WTC11 (cell line): ENCODE measurements around the gene DISC1. TPM values are rescaled to one million over a fixed set of nuclear protein-coding genes. Genes with fewer than 3 reads are reported as not detected.

Source experiments
- ATAC-seq: fragments of 200-7000 bp; cut with Tn5 transposase; 2 replicates; pipeline ENCODE4 v1.10.0; 2021; ENCODE audit warnings: mild to moderate bottlenecking, moderate library complexity
- CTCF ChIA-PET: fragments of 300-600 bp; sonication (Branson Sonifier 250); formaldehyde crosslinking; loops from one replicate; lab custom pipeline; 2021; ENCODE audit warnings: antibody characterized with exemption; lab: Charles Lee
- POLR2A ChIA-PET: fragments of 350-600 bp; sonication (Branson Sonifier 250); formaldehyde crosslinking; loops from one replicate; lab custom pipeline; 2021; ENCODE audit warnings: antibody characterized with exemption; lab: Charles Lee
- DNase-seq: peaks from one replicate; pipeline ENCODE4 v3.0.0; 2021; ENCODE audit warnings: low spot score
- H3K27ac Mint-ChIP-seq: 2 replicates; pipeline ENCODE4 v1.8.0; 2021; ENCODE audit warnings: mixed read lengths
- H3K27me3 Mint-ChIP-seq: 2 replicates; pipeline ENCODE4 v1.8.0; 2021; ENCODE audit warnings: low read depth, mild to moderate bottlenecking, moderate library complexity, mixed read lengths
- H3K36me3 Mint-ChIP-seq: 2 replicates; pipeline ENCODE4 v1.8.0; 2021; ENCODE audit warnings: mixed read lengths
- H3K4me1 Mint-ChIP-seq: 2 replicates; pipeline ENCODE4 v1.8.0; 2022; ENCODE audit warnings: mixed read lengths
- H3K4me3 Mint-ChIP-seq: 2 replicates; pipeline ENCODE4 v1.8.0; 2021; ENCODE audit warnings: mild to moderate bottlenecking, moderate library complexity, mixed read lengths
- H3K9me3 Mint-ChIP-seq: 2 replicates; pipeline ENCODE4 v1.8.0; 2021; ENCODE audit warnings: mixed read lengths
- ATF2 ChIP-seq: sonication (generic); formaldehyde crosslinking; IDR thresholded peaks from 2 replicates; pipeline ENCODE4 v1.8.1; 2022; ENCODE audit warnings: low read depth, missing genetic modification reagents, borderline replicate concordance
- E2F5 ChIP-seq: sonication (generic); formaldehyde crosslinking; IDR thresholded peaks from 2 replicates; pipeline ENCODE4 v1.8.1; 2022; ENCODE audit warnings: mild to moderate bottlenecking, moderate library complexity, missing genetic modification reagents
- EMX1 ChIP-seq: fragments of 250-450 bp; sonication (Bioruptor Pico); IDR thresholded peaks from 2 replicates; pipeline ENCODE4 v1.8.0; 2021; ENCODE audit warnings: mild to moderate bottlenecking
- GRHL2 ChIP-seq: fragments of 250-450 bp; sonication (Bioruptor Pico); IDR thresholded peaks from 2 replicates; pipeline ENCODE4 v1.8.0; 2022; ENCODE audit warnings: mild to moderate bottlenecking, moderate library complexity; ENCODE audit not compliant: insufficient replicate concordance, severe bottlenecking
- MAX ChIP-seq: sonication (generic); formaldehyde crosslinking; IDR thresholded peaks from 2 replicates; pipeline ENCODE4 v1.8.0; 2022; ENCODE audit warnings: mild to moderate bottlenecking, missing genetic modification reagents
- MXD4 ChIP-seq: fragments of 250-450 bp; sonication (Bioruptor Pico); IDR thresholded peaks from 2 replicates; pipeline ENCODE4 v1.8.0; 2021; ENCODE audit warnings: mild to moderate bottlenecking, moderate library complexity, borderline replicate concordance
- NFATC4 ChIP-seq: fragments of 250-450 bp; sonication (Bioruptor Pico); IDR thresholded peaks from 2 replicates; pipeline ENCODE4 v1.9.0; 2021; ENCODE audit warnings: mild to moderate bottlenecking
- NFYB ChIP-seq: sonication (generic); formaldehyde crosslinking; conservative IDR thresholded peaks from 2 replicates; pipeline ENCODE4 v1.8.0; 2022; ENCODE audit warnings: low read depth, missing genetic modification reagents
- NR3C1 ChIP-seq: sonication (generic); formaldehyde crosslinking; conservative IDR thresholded peaks from 2 replicates; pipeline ENCODE4 v1.8.1; 2023; ENCODE audit warnings: low read depth, mild to moderate bottlenecking, missing genetic modification reagents
- TCF7 ChIP-seq: sonication (generic); formaldehyde crosslinking; IDR thresholded peaks from 2 replicates; pipeline ENCODE4 v1.8.0; 2022; ENCODE audit warnings: mild to moderate bottlenecking, low read depth, missing genetic modification reagents, moderate library complexity
- TEAD1 ChIP-seq: sonication (generic); formaldehyde crosslinking; IDR thresholded peaks from 2 replicates; pipeline ENCODE4 v1.8.0; 2022; ENCODE audit warnings: mild to moderate bottlenecking, missing genetic modification reagents
- TP53 ChIP-seq: sonication (generic); formaldehyde crosslinking; IDR thresholded peaks from 2 replicates; pipeline ENCODE4 v1.8.1; 2023; ENCODE audit warnings: mild to moderate bottlenecking, missing genetic modification reagents
- ZBTB21 ChIP-seq: sonication (generic); formaldehyde crosslinking; IDR thresholded peaks from 2 replicates; pipeline ENCODE4 v1.8.1; 2023; ENCODE audit warnings: mild to moderate bottlenecking, missing genetic modification reagents, borderline replicate concordance
- ZBTB43 ChIP-seq: sonication (generic); formaldehyde crosslinking; IDR thresholded peaks from 2 replicates; pipeline ENCODE4 v1.8.1; 2023; ENCODE audit warnings: mild to moderate bottlenecking, missing genetic modification reagents
- ZMAT4 ChIP-seq: fragments of 250-450 bp; sonication (Bioruptor Pico); IDR thresholded peaks from 2 replicates; pipeline ENCODE4 v1.9.0; 2021; ENCODE audit warnings: mild to moderate bottlenecking
- ZNF425 ChIP-seq: fragments of 250-450 bp; sonication (Bioruptor Pico); conservative IDR thresholded peaks from 2 replicates; pipeline ENCODE4 v1.9.0; 2021; ENCODE audit warnings: mild to moderate bottlenecking
- total RNA-seq: library from RNA; stranded (reverse); gene quantifications from 3 replicates; pipeline ENCODE4 v1.2.3, GENCODE V29; 2021

Gene DISC1
- total RNA-seq, 1 experiment from 2014 or later, result 5.5 TPM

GRCh38 chr1:231715816-231716722, 89.5 kb downstream of the DISC1 start (continued):
- no peak for TF ChIP-seq NFYB
- no peak for TF ChIP-seq TCF7 (CRISPR knock-in tag)
- TF ChIP-seq ZBTB21 (CRISPR knock-in tag), result no peak
- TF ChIP-seq MAX (CRISPR knock-in tag), result no peak
- TF ChIP-seq TEAD1 (CRISPR knock-in tag), result no peak
- TF ChIP-seq ZMAT4 (CRISPR knock-in tag), result no peak
- no peak for TF ChIP-seq NR3C1 (CRISPR knock-in tag)
- TF ChIP-seq GRHL2 (CRISPR knock-in tag), result no peak
- TF ChIP-seq TP53, result no peak
- TF ChIP-seq ZNF425 (CRISPR knock-in tag), result no peak
- no peak for TF ChIP-seq NFATC4 (CRISPR knock-in tag)

GRCh38 chr1:231716879-231717278, 90.3 kb downstream of the DISC1 start:
- no peak for ATAC-seq
- POLR2A ChIA-PET, result no interaction called here
- no peak overlapping the region for H3K27ac Mint-ChIP-seq

More at GRCh38 chr1:231716879-231717278, 90.3 kb downstream of the DISC1 start:
- H3K27me3 Mint-ChIP-seq, result no peaks in the 10 kb centered on the region
- no peak overlapping the region for H3K4me3 Mint-ChIP-seq
- H3K9me3 Mint-ChIP-seq, result no peaks in the 10 kb centered on the region
- H3K36me3 Mint-ChIP-seq, result no peaks in the 10 kb centered on the region
- no peak for DNase-seq
- CTCF ChIA-PET, result interaction anchor here (1.0 to 1.5 kb wide), 2 partner anchors 8 to 40 kb away, joined by 4 read pairs; no protein-coding TSS in a partner anchor
- TF ChIP-seq ZBTB43 (CRISPR knock-in tag) (no peak), MXD4 (CRISPR knock-in tag) (no peak), ATF2 (CRISPR knock-in tag) (no peak), E2F5 (CRISPR knock-in tag) (no peak), EMX1 (no peak)
- H3K4me1 Mint-ChIP-seq, result peaks cover 6% of the 10 kb centered on the region
